HL-60 (cell line): ENCODE results near the gene NRCAM.

Experiments used
- DNase-seq, 2 experiments: peaks; one replicate each; pipeline ENCODE4 v3.0.0-alpha.2; 2010 to 2020; ENCODE audit warnings: low read depth in 1 of 2, low spot score in 1 of 2
- H3K27ac ChIP-seq: fragments of 250-450 bp; sonication (Bioruptor Pico); replicated peaks from 2 replicates; pipeline ENCODE4 v1.5.1; 2020; ENCODE audit warnings: mild to moderate bottlenecking, moderate library complexity
- H3K27me3 ChIP-seq: fragments of 250-450 bp; sonication (Bioruptor Pico); 2 replicates; pipeline ENCODE4 v1.5.1; 2021; ENCODE audit warnings: mild to moderate bottlenecking, moderate library complexity; ENCODE audit not compliant: insufficient read depth, poor library complexity, severe bottlenecking
- H3K4me3 ChIP-seq: replicated peaks from 2 replicates; pipeline ENCODE4 v1.5.1; 2011; ENCODE audit warnings: mild to moderate bottlenecking, control low read depth, low read length; ENCODE audit not compliant: insufficient read depth
- CTCF ChIP-seq: IDR thresholded peaks from one replicate; pipeline ENCODE4 v1.5.1; 2011; ENCODE audit warnings: low read length, control low read depth, inconsistent platforms; ENCODE audit not compliant: insufficient read depth
- GABPA ChIP-seq: IDR thresholded peaks from 2 replicates; pipeline ENCODE4 v1.6.1; 2012; ENCODE audit warnings: low read depth
- POLR2AphosphoS5 ChIP-seq: IDR thresholded peaks from 2 replicates; pipeline ENCODE4 v1.6.1; 2012; ENCODE audit warnings: low read depth
- REST ChIP-seq: IDR thresholded peaks from 2 replicates; pipeline ENCODE4 v1.6.1; 2012; ENCODE audit warnings: low read depth; ENCODE audit not compliant: insufficient replicate concordance
- SPI1 ChIP-seq: IDR thresholded peaks from 2 replicates; pipeline ENCODE4 v1.6.1; 2012; ENCODE audit warnings: low read depth, mild to moderate bottlenecking, borderline replicate concordance

Gene NRCAM

GRCh38 chr7:108448584-108449505 lies 7.4 kb downstream of the NRCAM start:
- H3K4me3 ChIP-seq, result no peak overlapping the region
- no peak for TF ChIP-seq REST
- TF ChIP-seq SPI1, result no peak
- TF ChIP-seq CTCF, result no peak
- TF ChIP-seq POLR2AphosphoS5, result no peak
- TF ChIP-seq GABPA, result no peak
- DNase-seq, result no peak
- peaks cover 14% of the 10 kb centered on the region for H3K27me3 ChIP-seq
- H3K27ac ChIP-seq, result no peak overlapping the region

- DNase-seq, result no peak
- Histone ChIP-seq H3K4me3 (no peak overlapping the region), H3K27ac (no peak overlapping the region), H3K27me3 (no peaks in the 10 kb centered on the region)
- TF ChIP-seq SPI1 (no peak), POLR2AphosphoS5 (no peak), REST (no peak), CTCF (no peak), GABPA (no peak)
Observed at GRCh38 chr7:108442039-108442568, 14.1 kb downstream of the NRCAM start.

DNA sequence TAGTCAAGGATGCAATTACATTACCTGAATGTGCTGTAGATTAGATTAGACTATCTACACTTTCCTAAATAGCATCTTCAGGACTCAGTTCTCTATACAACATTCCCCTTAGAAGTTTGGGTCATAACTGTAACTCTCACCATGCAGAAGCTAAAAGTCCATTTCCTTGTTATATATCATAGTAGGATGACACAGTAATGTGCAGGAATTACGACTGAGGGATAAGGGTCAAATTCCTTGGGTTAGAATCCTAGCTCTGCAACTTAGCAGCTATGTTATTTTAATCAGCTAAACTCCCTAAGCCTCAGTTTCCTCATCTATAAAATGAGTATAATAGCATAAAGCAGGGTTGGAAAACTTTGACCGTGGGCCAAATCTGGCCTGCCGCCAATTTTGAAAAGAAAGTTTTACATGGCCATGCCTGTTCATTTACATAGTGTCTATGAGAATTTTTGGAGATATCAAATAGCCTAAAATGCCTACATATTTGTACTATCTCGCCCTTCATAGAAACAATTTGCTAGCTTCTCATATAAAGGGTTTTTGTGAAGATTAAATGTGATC lies 14.8 kb downstream of the NRCAM start:
- no peak for TF ChIP-seq SPI1
- no peak for TF ChIP-seq POLR2AphosphoS5
- TF ChIP-seq REST, result no peak
- no peak for TF ChIP-seq GABPA
- TF ChIP-seq CTCF, result no peak
- Histone ChIP-seq H3K27ac (no peak overlapping the region), H3K4me3 (no peak overlapping the region), H3K27me3 (no peaks in the 10 kb centered on the region)
- DNase-seq, result no peak
